ENCODE results near the gene ZNF574.

Gene ZNF574

DNA sequence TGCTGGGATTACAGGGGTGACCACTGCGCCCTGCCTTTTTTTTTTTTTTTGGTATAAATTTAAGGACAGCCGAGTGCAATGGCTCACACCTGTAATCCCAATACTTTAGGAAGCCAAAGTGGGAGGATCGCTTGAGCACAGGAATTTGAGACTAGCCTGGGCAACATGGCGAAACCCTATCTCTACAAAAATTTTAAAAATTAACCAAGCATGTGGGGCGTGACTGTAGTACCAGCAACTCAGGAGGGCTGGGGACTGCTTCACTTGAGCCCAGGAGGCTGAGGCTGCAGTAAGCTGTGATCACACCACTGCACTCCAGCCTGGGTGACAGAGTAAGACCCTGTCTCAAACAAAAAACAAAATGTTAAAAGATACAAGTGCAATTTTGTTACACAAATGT, 21.5 kb downstream of the ZNF574 start:
- no peak for TF ChIP-seq ZFX (IDR thresholded peaks at IDR 0.05)
- TF ChIP-seq, protein P1, sequence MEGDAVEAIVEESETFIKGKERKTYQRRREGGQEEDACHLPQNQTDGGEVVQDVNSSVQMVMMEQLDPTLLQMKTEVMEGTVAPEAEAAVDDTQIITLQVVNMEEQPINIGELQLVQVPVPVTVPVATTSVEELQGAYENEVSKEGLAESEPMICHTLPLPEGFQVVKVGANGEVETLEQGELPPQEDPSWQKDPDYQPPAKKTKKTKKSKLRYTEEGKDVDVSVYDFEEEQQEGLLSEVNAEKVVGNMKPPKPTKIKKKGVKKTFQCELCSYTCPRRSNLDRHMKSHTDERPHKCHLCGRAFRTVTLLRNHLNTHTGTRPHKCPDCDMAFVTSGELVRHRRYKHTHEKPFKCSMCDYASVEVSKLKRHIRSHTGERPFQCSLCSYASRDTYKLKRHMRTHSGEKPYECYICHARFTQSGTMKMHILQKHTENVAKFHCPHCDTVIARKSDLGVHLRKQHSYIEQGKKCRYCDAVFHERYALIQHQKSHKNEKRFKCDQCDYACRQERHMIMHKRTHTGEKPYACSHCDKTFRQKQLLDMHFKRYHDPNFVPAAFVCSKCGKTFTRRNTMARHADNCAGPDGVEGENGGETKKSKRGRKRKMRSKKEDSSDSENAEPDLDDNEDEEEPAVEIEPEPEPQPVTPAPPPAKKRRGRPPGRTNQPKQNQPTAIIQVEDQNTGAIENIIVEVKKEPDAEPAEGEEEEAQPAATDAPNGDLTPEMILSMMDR (conservative IDR thresholded peaks at IDR 0.05), result no peak
- H3K27ac ChIP-seq, result peak overlapping the region; percentile 64

DNA sequence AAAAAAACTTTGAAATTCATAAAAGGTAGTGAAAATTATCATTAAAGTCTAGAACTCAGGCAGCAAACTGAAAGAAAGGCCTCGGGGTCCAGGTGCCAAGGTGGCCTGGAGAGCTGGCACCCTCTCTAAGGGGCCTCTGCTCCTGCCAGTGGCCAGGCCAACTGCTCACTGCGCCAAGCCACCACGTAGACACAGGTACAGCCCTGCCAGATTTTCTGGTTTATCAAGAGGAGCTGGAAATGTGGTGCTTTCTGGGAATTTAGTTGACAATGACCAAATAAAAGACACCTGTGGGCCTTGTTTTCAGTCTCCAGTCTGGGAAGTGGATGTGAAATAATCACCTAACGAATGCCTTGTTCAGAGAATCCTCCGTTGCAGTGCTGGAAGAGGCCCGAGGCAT, 22.8 kb downstream of the ZNF574 start:
- TF ChIP-seq, protein P1 (conservative IDR thresholded peaks at IDR 0.05), result no peak
- TF ChIP-seq ZFX (IDR thresholded peaks at IDR 0.05), result no peak
- peak overlapping the region; percentile 64 for H3K27ac ChIP-seq

DNA sequence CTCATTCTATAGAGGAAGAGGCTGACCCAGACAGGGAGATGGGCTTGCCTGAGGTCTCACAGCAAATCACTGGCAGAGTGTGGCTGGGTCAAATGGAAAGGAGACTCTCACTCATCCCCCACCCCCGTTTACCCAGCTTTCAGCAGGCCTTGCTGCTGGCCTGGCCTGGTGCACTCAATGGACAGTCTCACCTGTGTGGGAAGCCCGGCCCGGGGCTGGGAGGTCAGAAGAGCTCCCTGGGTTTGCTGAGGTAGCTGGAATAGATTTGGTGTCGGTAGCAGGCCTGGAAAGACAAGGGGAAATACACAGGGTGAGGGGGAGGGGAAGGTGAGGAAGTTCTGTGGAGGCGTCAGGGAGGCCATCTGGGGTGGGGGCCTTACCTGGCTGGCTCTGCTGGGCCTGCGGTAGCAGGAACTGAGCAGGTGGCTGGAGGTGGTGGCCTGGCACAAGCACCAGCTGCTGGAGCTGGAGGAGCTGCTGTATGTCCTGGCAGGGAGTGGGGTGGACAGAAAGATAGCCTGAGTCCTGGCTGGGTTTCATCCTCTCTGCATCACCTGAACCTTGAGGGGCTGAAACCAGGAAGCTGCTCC, 23.5 kb downstream of the ZNF574 start:
- H3K27ac ChIP-seq, result peak overlapping the region; percentile 64
- TF ChIP-seq, protein P1 (conservative IDR thresholded peaks at IDR 0.05), result no peak
- TF ChIP-seq ZFX (IDR thresholded peaks at IDR 0.05), result no peak

DNA sequence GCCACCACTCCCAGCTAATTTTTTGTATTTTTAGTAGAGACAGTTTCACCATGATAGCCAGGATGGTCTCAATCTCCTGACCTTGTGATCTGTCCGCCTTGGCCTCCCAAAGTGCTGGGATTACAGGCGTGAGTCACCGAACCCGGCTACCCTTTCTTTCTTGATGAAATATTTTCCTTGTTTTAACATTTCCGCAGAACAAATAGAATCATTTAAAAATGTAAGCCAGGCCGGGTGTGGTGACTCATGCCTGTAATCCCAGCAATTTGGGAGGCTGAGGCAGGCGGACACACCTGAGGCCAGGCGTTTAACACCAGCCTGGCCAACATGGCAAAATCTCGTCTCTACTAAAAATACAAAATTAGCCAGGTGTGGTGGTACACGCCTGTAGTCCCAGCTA, 24.3 kb downstream of the ZNF574 start:
- H3K27ac ChIP-seq, result peak overlapping the region; percentile 64

DNA sequence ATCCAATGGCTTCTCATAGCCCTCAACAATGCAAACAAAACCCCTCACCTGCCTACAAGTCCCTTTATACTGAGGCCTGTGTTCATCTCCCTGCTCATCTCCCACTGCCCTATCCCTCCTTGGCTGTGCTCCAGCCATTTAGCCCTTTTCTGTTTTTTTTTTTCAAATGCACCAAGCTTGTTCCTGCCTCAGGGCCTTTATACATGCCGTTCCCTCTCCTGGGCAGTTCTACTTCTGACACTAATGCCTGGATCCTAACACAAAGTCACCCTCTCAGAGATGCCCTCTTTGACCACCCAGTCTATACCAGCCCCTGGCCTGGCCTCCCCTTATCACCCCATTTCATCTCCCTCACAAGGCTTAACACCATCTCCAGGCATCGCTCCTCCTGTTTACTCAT, 26.9 kb downstream of the ZNF574 start:
- no peak for TF ChIP-seq ZFX (IDR thresholded peaks at IDR 0.05)
- TF ChIP-seq, protein P1 (conservative IDR thresholded peaks at IDR 0.05), result no peak
- H3K27ac ChIP-seq, result no peak overlapping the region

DNA sequence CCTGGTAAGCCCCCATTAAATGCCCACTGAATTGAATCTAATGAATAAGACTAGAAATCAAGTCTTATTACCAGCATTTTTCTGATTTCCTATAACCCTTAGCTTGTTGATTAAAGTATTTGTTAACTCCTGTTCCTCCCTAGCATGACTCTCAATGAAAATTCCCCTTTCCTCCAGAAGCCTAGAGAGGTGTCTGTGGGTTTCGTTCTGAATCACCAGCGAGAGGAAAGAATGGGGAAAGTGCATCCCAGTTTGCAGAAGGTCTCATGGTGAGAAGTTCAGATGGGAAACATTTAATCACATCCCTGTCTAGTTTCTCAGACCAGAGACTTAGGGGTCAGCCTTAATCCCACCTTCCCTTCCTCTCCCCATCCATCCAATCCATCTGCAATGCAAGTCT, 29.4 kb downstream of the ZNF574 start:
- TF ChIP-seq ZFX (IDR thresholded peaks at IDR 0.05), result no peak
- TF ChIP-seq, protein P1 (conservative IDR thresholded peaks at IDR 0.05), result no peak
- H3K27ac ChIP-seq, result no peak overlapping the region

DNA sequence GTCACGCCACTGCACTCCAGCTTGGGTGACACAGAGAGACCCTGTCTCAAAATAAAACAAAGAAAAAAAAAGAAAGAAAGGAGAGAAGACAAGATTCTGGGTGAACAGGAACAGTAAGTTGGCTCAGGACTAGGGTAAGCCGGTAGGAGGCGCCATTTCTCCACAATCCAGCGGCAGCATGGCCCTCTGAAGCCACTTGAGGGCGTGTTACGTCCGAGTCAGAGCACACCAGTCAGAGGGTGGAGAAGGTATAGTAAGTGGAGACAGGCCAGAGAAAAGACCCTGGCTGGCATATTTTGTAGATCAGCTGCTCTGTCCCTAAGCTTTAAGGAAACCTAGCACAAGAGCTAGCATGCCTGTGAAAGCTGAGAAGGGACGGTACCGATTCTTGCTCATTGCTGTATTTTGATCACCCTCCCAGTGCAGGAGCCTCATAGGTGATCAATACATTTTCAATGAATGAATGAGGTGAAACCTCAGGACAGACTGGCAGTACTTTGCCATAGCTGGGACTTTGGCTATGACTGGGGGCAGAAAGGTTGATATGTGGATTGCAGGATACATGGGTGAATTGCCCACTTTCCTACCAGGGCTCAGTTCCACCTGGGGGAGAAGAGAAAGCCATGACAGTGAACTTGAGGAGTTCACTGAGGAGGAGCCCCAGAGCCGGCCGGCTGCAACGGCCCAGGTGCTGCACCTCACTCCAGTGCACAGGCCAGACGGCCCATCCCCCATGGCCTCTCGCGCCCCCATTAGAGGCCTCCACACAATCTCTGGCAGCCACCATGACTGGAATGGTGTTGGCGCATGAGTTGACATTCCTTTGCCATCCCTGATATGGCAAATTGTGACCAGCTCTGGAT, 32.8 kb downstream of the ZNF574 start:
- no peak overlapping the region for H3K27ac ChIP-seq
- no peak for TF ChIP-seq ZFX (IDR thresholded peaks at IDR 0.05)
- TF ChIP-seq, protein P1 (conservative IDR thresholded peaks at IDR 0.05), result peak; percentile 90

All from C4-2B (cell line).